IMR-90 (cell line): Measurements from ENCODE around the gene TNN. TPM values are rescaled to one million over a fixed set of nuclear protein-coding genes. Genes with fewer than 3 reads are reported as not detected.

Experiments used
- ATAC-seq: fragments of 200-7000 bp; cut with Tn5 transposase; 2 replicates; pipeline ENCODE4 v1.9.1; 2020; ENCODE audit warnings: low read depth, mild to moderate bottlenecking, moderate library complexity
- BruUV-seq: library from RNA; stranded (reverse); fragments of 400-500 nt; replicated peaks from 2 replicates; lab custom pipeline; 2021; lab: Mats Ljungman, UMichigan
- CTCF ChIA-PET: fragments of 300-600 bp; formaldehyde crosslinking; extraction: SDS; loops from one replicate; lab custom pipeline; 2021; ENCODE audit warnings: antibody characterized with exemption; lab: Yijun Ruan, JAX
- POLR2A ChIA-PET: fragments of 300-600 bp; sonication (Branson Sonifier 250); formaldehyde crosslinking; loops from one replicate; lab custom pipeline; 2022; ENCODE audit warnings: antibody characterized with exemption; ENCODE audit not compliant: unreplicated experiment; lab: Charles Lee
- DNase-seq: peaks from one replicate; pipeline ENCODE4 v3.0.0; 2013
- H2AFZ ChIP-seq: replicated peaks from 2 replicates; pipeline ENCODE3; 2013; ENCODE audit warnings: low read length, mild to moderate bottlenecking; ENCODE audit not compliant: poor library complexity
- H2AK5ac ChIP-seq: 2 replicates; pipeline ENCODE4 v1.6.1; 2013; ENCODE audit warnings: low read depth, low read length, inconsistent platforms
- H2AK9ac ChIP-seq: replicated peaks from 2 replicates; pipeline ENCODE3; 2013; ENCODE audit warnings: mild to moderate bottlenecking, low read depth, low read length, moderate library complexity; ENCODE audit not compliant: poor library complexity
- H2BK120ac ChIP-seq: 2 replicates; pipeline ENCODE4 v1.6.1; 2013; ENCODE audit warnings: low read depth, low read length, inconsistent platforms
- H2BK15ac ChIP-seq: 3 replicates; pipeline ENCODE4 v1.6.1; 2013; ENCODE audit warnings: low read depth, low read length, inconsistent platforms
- H2BK20ac ChIP-seq: 2 replicates; pipeline ENCODE4 v1.6.1; 2013; ENCODE audit warnings: low read depth, mild to moderate bottlenecking, inconsistent platforms, low read length, moderate library complexity
- H2BK5ac ChIP-seq: 2 replicates; pipeline ENCODE4 v1.6.1; 2013; ENCODE audit warnings: mild to moderate bottlenecking, low read depth, low read length, inconsistent platforms; ENCODE audit not compliant: poor library complexity, severe bottlenecking
- H3K14ac ChIP-seq: replicated peaks from 2 replicates; pipeline ENCODE4 v1.6.1; 2013; ENCODE audit warnings: low read depth, low read length, inconsistent platforms
- H3K18ac ChIP-seq: 2 replicates; pipeline ENCODE4 v1.6.1; 2013; ENCODE audit warnings: low read depth, low read length, control low read depth
- H3K23ac ChIP-seq: 2 replicates; pipeline ENCODE4 v1.6.1; 2013; ENCODE audit warnings: low read depth, low read length, inconsistent platforms
- H3K27ac ChIP-seq: 2 replicates; pipeline ENCODE4 v1.5.1; 2013; ENCODE audit warnings: mild to moderate bottlenecking, control low read depth, low read length; ENCODE audit not compliant: insufficient read depth
- H3K27me3 ChIP-seq: 2 replicates; pipeline ENCODE4 v1.6.1; 2013; ENCODE audit warnings: low read length; ENCODE audit not compliant: control insufficient read depth, insufficient read depth
- H3K36me3 ChIP-seq: 2 replicates; pipeline ENCODE4 v1.6.1; 2013; ENCODE audit warnings: low read length, mixed read lengths; ENCODE audit not compliant: control insufficient read depth, insufficient read depth
- H3K4ac ChIP-seq: 2 replicates; pipeline ENCODE4 v1.6.1; 2013; ENCODE audit warnings: low read depth, low read length, inconsistent platforms
- H3K4me1 ChIP-seq: 2 replicates; pipeline ENCODE4 v1.6.1; 2013; ENCODE audit warnings: low read length, mixed read lengths; ENCODE audit not compliant: control insufficient read depth, insufficient read depth
- H3K4me2 ChIP-seq: 2 replicates; pipeline ENCODE4 v1.6.1; 2013; ENCODE audit warnings: low read depth, mild to moderate bottlenecking, control low read depth, low read length, moderate library complexity
- H3K4me3 ChIP-seq: 2 replicates; pipeline ENCODE4 v1.5.1; 2013; ENCODE audit warnings: low read depth, mild to moderate bottlenecking, control low read depth, low read length, moderate library complexity; ENCODE audit not compliant: insufficient read depth
- H3K56ac ChIP-seq: 2 replicates; pipeline ENCODE4 v1.6.1; 2013; ENCODE audit warnings: low read length, inconsistent platforms; ENCODE audit not compliant: insufficient read depth; ENCODE audit errors: extremely low read depth
- H3K79me1 ChIP-seq, 2 experiments: 2 replicates each; pipeline ENCODE4 v1.6.1; 2013; ENCODE audit warnings: low read length in 2 of 2, inconsistent platforms in 1 of 2, low read depth in 1 of 2
- H3K9ac ChIP-seq: 2 replicates; pipeline ENCODE4 v1.6.1; 2013; ENCODE audit warnings: low read depth, low read length, control low read depth
- H3K9me1 ChIP-seq: 2 replicates; pipeline ENCODE4 v1.6.1; 2013; ENCODE audit warnings: low read length, inconsistent platforms; ENCODE audit not compliant: insufficient read depth
- H3K9me3 ChIP-seq: 2 replicates; pipeline ENCODE4 v1.6.1; 2013; ENCODE audit warnings: low read length; ENCODE audit not compliant: control insufficient read depth, insufficient read depth
- H4K20me1 ChIP-seq: 2 replicates; pipeline ENCODE4 v1.6.1; 2013; ENCODE audit warnings: low read length, inconsistent platforms; ENCODE audit not compliant: insufficient read depth
- H4K5ac ChIP-seq: 2 replicates; pipeline ENCODE4 v1.6.1; 2013; ENCODE audit warnings: mild to moderate bottlenecking, low read depth, low read length, control low read depth
- H4K8ac ChIP-seq, 2 experiments: 2 replicates each; pipeline ENCODE4 v1.6.1; 2013; ENCODE audit warnings: low read depth in 2 of 2, low read length in 2 of 2, control low read depth in 1 of 2, inconsistent platforms in 1 of 2
- H4K91ac ChIP-seq: 2 replicates; pipeline ENCODE4 v1.6.1; 2013; ENCODE audit warnings: low read depth, low read length, inconsistent platforms; ENCODE audit not compliant: insufficient read depth
- CEBPB ChIP-seq: IDR thresholded peaks from 2 replicates; pipeline ENCODE4 v1.6.1; 2012; ENCODE audit warnings: low read depth, low read length, improper control_type of control experiment
- CHD1 ChIP-seq: IDR thresholded peaks from 2 replicates; pipeline ENCODE4 v1.6.1; 2012; ENCODE audit warnings: low read depth, low read length, improper control_type of control experiment
- CTCF ChIP-seq: conservative IDR thresholded peaks from 2 replicates; pipeline ENCODE4 v1.5.1; 2012; ENCODE audit warnings: mild to moderate bottlenecking, low read depth, low read length, improper control_type of control experiment
- ELK1 ChIP-seq: fragments of 150-350 bp; IDR thresholded peaks from 2 replicates; pipeline ENCODE4 v1.6.1; 2016; ENCODE audit warnings: low read depth, mild to moderate bottlenecking, low read length, moderate library complexity, borderline replicate concordance
- NFE2L2 ChIP-seq: fragments of 150-350 bp; IDR thresholded peaks from 2 replicates; pipeline ENCODE4 v1.6.1; 2016; ENCODE audit warnings: low read depth, mild to moderate bottlenecking, low read length
- RAD21 ChIP-seq: IDR thresholded peaks from 2 replicates; pipeline ENCODE4 v1.6.1; 2012; ENCODE audit warnings: low read length, improper control_type of control experiment
- RCOR1 ChIP-seq: IDR thresholded peaks from 2 replicates; pipeline ENCODE4 v1.6.1; 2012; ENCODE audit warnings: mild to moderate bottlenecking, low read length, improper control_type of control experiment; ENCODE audit not compliant: insufficient replicate concordance
- WGBS, 2 experiments: methylation state at CpG; one replicate each; pipeline versions ENCODE4 v1.1.5 to v1.1.7; 2013; ENCODE audit warnings: missing lambda C conversion rate in 2 of 2; ENCODE audit not compliant: insufficient read length in 1 of 2; ENCODE audit errors: extremely low coverage in 2 of 2; 5-methylcytosine and 5-hydroxymethylcytosine counted together
- dilution Hi-C: fragments of 300-500 bp; cut with HindIII; formaldehyde crosslinking; loops from one replicate; pipeline ENCODE4 v1.14.3; 2018; ENCODE audit warnings: low sequenced_read_pairs; ENCODE audit not compliant: unreplicated experiment
- in situ Hi-C: fragments of 300-500 bp; cut with MboI; formaldehyde crosslinking; loops from 3 replicates; pipeline ENCODE4 v1.14.3; 2019; ENCODE audit warnings: low sequenced_read_pairs, inconsistent platforms, mixed read lengths
- intact Hi-C: fragments of 100-400 bp; cut with micrococcal nuclease; formaldehyde crosslinking; loops from 2 replicates; pipeline ENCODE4 v1.10.0; 2022
- polyA plus RNA-seq, 3 experiments: library from polyadenylated mRNA; depleted of rRNA; stranded (reverse); fragments of >200 nt; gene quantifications; 2 replicates each; pipeline ENCODE4 v1.2.3, GENCODE V29; 2012; ENCODE audit warnings: low replicate concordance in 1 of 3
- total RNA-seq: library from RNA; depleted of rRNA; stranded (reverse); fragments of >200 nt; gene quantifications from 2 replicates; pipeline ENCODE4 v1.2.3, GENCODE V29; 2012

Gene TNN
- total and polyA plus RNA-seq, 2 of the 4 experiments (the other 2 are of a cell fraction): not detected

GRCh38 chr1:175157200-175157599, 89.6 kb downstream of the TNN start:
- ATAC-seq: no peak
- no peak overlapping the region for H2BK120ac ChIP-seq

More at GRCh38 chr1:175157200-175157599, 89.6 kb downstream of the TNN start:
- in situ Hi-C loops: loop anchor here (5.0 to 25.0 kb wide), 2 partner anchors 165 to 1705 kb away; no protein-coding TSS in a partner anchor
- H3K9ac ChIP-seq: no peak overlapping the region
- dilution Hi-C loops: no loop called here
- H2AK9ac ChIP-seq: no peak overlapping the region
- TF ChIP-seq RAD21 (no peak), RCOR1 (no peak), CEBPB (no peak), NFE2L2 (no peak), ELK1 (no peak), CHD1 (no peak), CTCF (no peak)
- no peaks in the 10 kb centered on the region for H3K4me1 ChIP-seq
- H3K14ac ChIP-seq: no peak overlapping the region
- no peak overlapping the region for H3K18ac ChIP-seq
- no peak overlapping the region for H3K27ac ChIP-seq
- no peaks in the 10 kb centered on the region for H3K79me1 ChIP-seq
- no peak overlapping the region for H2AK5ac ChIP-seq
- H4K20me1 ChIP-seq: no peaks in the 10 kb centered on the region
- H3K36me3 ChIP-seq: no peaks in the 10 kb centered on the region
- CTCF ChIA-PET: interaction anchor here (3.0 kb wide), 1 partner anchor 11 kb away, joined by 18 read pairs; no protein-coding TSS in a partner anchor
- H2AFZ ChIP-seq: no peak overlapping the region
- H3K56ac ChIP-seq: no peak overlapping the region
- no peaks in the 10 kb centered on the region for H3K9me1 ChIP-seq
- no peak overlapping the region for H3K4me3 ChIP-seq
- H4K5ac ChIP-seq: no peak overlapping the region
- no peak overlapping the region for H3K23ac ChIP-seq
- intact Hi-C loops: loop anchor here (10.0 kb wide), 1 partner anchor 728 kb away; no protein-coding TSS in a partner anchor
- no peaks in the 10 kb centered on the region for H3K9me3 ChIP-seq
- H4K8ac ChIP-seq: no peak overlapping the region
- no peak overlapping the region for H4K91ac ChIP-seq
- no peak overlapping the region for H2BK20ac ChIP-seq
- no peak overlapping the region for H2BK15ac ChIP-seq
- WGBS, 2 experiments: no CpG with 5 or more reads among the region's 2 CpGs
- DNase-seq: no peak
- H2BK5ac ChIP-seq: no peak overlapping the region
- POLR2A ChIA-PET: interaction anchor here (0.6 kb wide), 1 partner anchor 27 kb away, joined by 5 read pairs; no protein-coding TSS in a partner anchor
- no peaks in the 10 kb centered on the region; the same call in 1 of the 2 replicates for H3K27me3 ChIP-seq
- H3K4ac ChIP-seq: no peak overlapping the region
- H3K4me2 ChIP-seq: no peak overlapping the region
- no TSS peak for BruUV-seq
